Measurements from ENCODE around the gene KHSRP. TPM values are rescaled to one million over a fixed set of nuclear protein-coding genes. Genes with fewer than 3 reads are reported as not detected.

The KHSRP gene
- total and polyA plus RNA-seq, 2 of the 4 experiments (the other 2 are of a cell fraction) = 31.9 to 93.7 TPM

GRCh38 chr19:6392221-6393073 is 32.2 kb downstream of the KHSRP start:
- Histone ChIP-seq H2AFZ (replicated peaks; ENCODE audit: low read length, poor library complexity) (peak overlapping the region; percentile 99), H3K4ac (ENCODE audit: low read depth, low read length) (peak overlapping the region; percentile 69), H2AK9ac (replicated peaks; ENCODE audit: low read depth, low read length, poor library complexity) (peak overlapping the region; percentile 96), H4K5ac (ENCODE audit: low read depth, low read length) (peak overlapping the region; percentile 43), H3K9me3 (ENCODE audit: control insufficient read depth, insufficient read depth, low read length) (no peaks in the 10 kb centered on the region), H3K9me1 (ENCODE audit: insufficient read depth, low read length) (peaks cover 10% of the 10 kb centered on the region), H3K23ac (ENCODE audit: low read depth, low read length) (peak overlapping the region; percentile 81; the same call in 1 of the 2 replicates), H3K4me2 (ENCODE audit: low read depth, low read length) (peak overlapping the region; percentile 100), H3K14ac (replicated peaks; ENCODE audit: low read depth, low read length) (peak overlapping the region; percentile 73), H3K18ac (ENCODE audit: low read depth, low read length) (peak overlapping the region; percentile 25; the same call in 1 of the 2 replicates), H2BK20ac (ENCODE audit: low read depth, low read length) (no peak overlapping the region), H3K27me3 (ENCODE audit: control insufficient read depth, insufficient read depth, low read length) (no peaks in the 10 kb centered on the region), H3K36me3 (ENCODE audit: control insufficient read depth, insufficient read depth, low read length) (peaks cover 24% of the 10 kb centered on the region), H3K79me1 (ENCODE audit: low read depth in 1 of 2, low read length in 2 of 2) (peaks cover 14 to 31% of the 10 kb centered on the region in 2 experiments), H4K91ac (ENCODE audit: insufficient read depth, low read depth, low read length) (peak overlapping the region; percentile 47), H2BK120ac (ENCODE audit: low read depth, low read length) (no peak overlapping the region), H3K56ac (ENCODE audit: extremely low read depth, insufficient read depth, low read length) (peak overlapping the region; percentile 72), H4K8ac (ENCODE audit: low read depth in 2 of 2, low read length in 2 of 2) (peak overlapping the region; percentile 83 to 96), H2BK5ac (ENCODE audit: low read depth, low read length, poor library complexity, severe bottlenecking) (peak overlapping the region; percentile 38), H2BK15ac (ENCODE audit: low read depth, low read length) (no peak overlapping the region), H3K4me3 (ENCODE audit: insufficient read depth, low read depth, low read length) (peak overlapping the region; percentile 66), H3K9ac (ENCODE audit: low read depth, low read length) (peak overlapping the region; percentile 77), H3K4me1 (ENCODE audit: control insufficient read depth, insufficient read depth, low read length) (peaks cover 11% of the 10 kb centered on the region), H3K27ac (ENCODE audit: insufficient read depth, low read length) (peak overlapping the region; percentile 90), H4K20me1 (ENCODE audit: insufficient read depth, low read length) (no peaks in the 10 kb centered on the region), H2AK5ac (ENCODE audit: low read depth, low read length) (peak overlapping the region; percentile 82; the same call in 1 of the 2 replicates)
- TF ChIP-seq FOS (IDR thresholded peaks at IDR 0.05; ENCODE audit: low read depth, low read length) = no peak
- peak; percentile 65 for TF ChIP-seq MAFK (IDR thresholded peaks at IDR 0.05; ENCODE audit: low read depth, low read length)
- dilution Hi-C loops (cut with HindIII; ENCODE audit: low sequenced_read_pairs, unreplicated experiment) = no loop called here
- in situ Hi-C loops (cut with MboI; ENCODE audit: low sequenced_read_pairs) = no loop called here
- CTCF ChIA-PET = no interaction called here
- intact Hi-C loops (cut with micrococcal nuclease) = loop anchor here (1.0 kb wide), 2 partner anchors 19 to 174 kb away; no protein-coding TSS in a partner anchor
- ATAC-seq (ENCODE audit: low read depth) (peak; percentile 10; the same call in 1 of the 2 replicates), DNase-seq (no peak)
- POLR2A ChIA-PET (ENCODE audit: unreplicated experiment) = no interaction called here
- TSS peak; percentile 72 for BruUV-seq (replicated peaks)
- 3% methylated on average over 13 of the region's 30 CpGs; no CpG with 5 or more reads in 1 of the 2 experiments for WGBS, 2 experiments (ENCODE audit: extremely low coverage in 2 of 2, insufficient read length in 1 of 2)

Data from IMR-90 (cell line).